ENCODE data around the gene PIGU. TPM values are rescaled to one million over a fixed set of nuclear protein-coding genes. Genes with fewer than 3 reads are reported as not detected.
A peak's percentile ranks its signal among the peaks of the same experiment; 100 is the strongest.

Gene PIGU
- total and polyA plus RNA-seq, 2 of the 13 experiments (the other 11 are each of a cell fraction or from before 2014, with no cell fraction given), result 45.5 to 231 TPM

GRCh38 chr20:34536798-34537394 lies 140.0 kb downstream of the PIGU start (continued):
- TF ChIP-seq ATF5 (CRISPR knock-in tag; IDR thresholded peaks at IDR 0.05; ENCODE audit: low read depth) (no peak), DR1 (CRISPR knock-in tag; IDR thresholded peaks at IDR 0.05) (no peak), ZMAT3 (CRISPR knock-in tag; conservative IDR thresholded peaks at IDR 0.05) (no peak), ZNF362 (CRISPR knock-in tag; IDR thresholded peaks at IDR 0.05; ENCODE audit: borderline replicate concordance) (no peak), ZNF558 (CRISPR knock-in tag; IDR thresholded peaks at IDR 0.05; ENCODE audit: borderline replicate concordance) (no peak), ZSCAN29 (CRISPR knock-in tag; conservative IDR thresholded peaks at IDR 0.05) (no peak), PREB (CRISPR knock-in tag; IDR thresholded peaks at IDR 0.05) (no peak), KLF12 (CRISPR knock-in tag; IDR thresholded peaks at IDR 0.05; ENCODE audit: borderline replicate concordance) (no peak), TOE1 (CRISPR knock-in tag; IDR thresholded peaks at IDR 0.05) (no peak), RFXANK (CRISPR knock-in tag; IDR thresholded peaks at IDR 0.05) (no peak), ZNF652 (CRISPR knock-in tag; IDR thresholded peaks at IDR 0.05; ENCODE audit: borderline replicate concordance, low read depth) (no peak), JDP2 (CRISPR knock-in tag; IDR thresholded peaks at IDR 0.05; ENCODE audit: borderline replicate concordance) (no peak), RARA (CRISPR knock-in tag; IDR thresholded peaks at IDR 0.05) (no peak), ZNF256 (CRISPR knock-in tag; conservative IDR thresholded peaks at IDR 0.05) (no peak), CENPX (CRISPR knock-in tag; IDR thresholded peaks at IDR 0.05) (no peak), FOXC1 (CRISPR knock-in tag; IDR thresholded peaks at IDR 0.05; ENCODE audit: borderline replicate concordance) (0 out of 2 replicates have a peak, but pooled peaks have one; percentile 47), ZNF766 (CRISPR knock-in tag; IDR thresholded peaks at IDR 0.05; ENCODE audit: borderline replicate concordance) (no peak), NFYC (CRISPR knock-in tag; IDR thresholded peaks at IDR 0.05) (no peak), HNF4A (CRISPR knock-in tag; IDR thresholded peaks at IDR 0.05) (no peak), RAD21 (CRISPR knock-in tag; IDR thresholded peaks at IDR 0.05) (peak; percentile 77), SRY (CRISPR knock-in tag; IDR thresholded peaks at IDR 0.05) (no peak), FOXK1 (CRISPR knock-in tag; IDR thresholded peaks at IDR 0.05; ENCODE audit: borderline replicate concordance, low read depth) (no peak), IRF9 (CRISPR knock-in tag; IDR thresholded peaks at IDR 0.05; ENCODE audit: borderline replicate concordance) (no peak), PAF1 (CRISPR knock-in tag; IDR thresholded peaks at IDR 0.05) (no peak), ZNF337 (CRISPR knock-in tag; IDR thresholded peaks at IDR 0.05; ENCODE audit: borderline replicate concordance, low read depth) (no peak), PBX2 (CRISPR knock-in tag; IDR thresholded peaks at IDR 0.05) (no peak), ZNF597 (CRISPR knock-in tag; IDR thresholded peaks at IDR 0.05) (no peak)
